GM23338 (cell line): ENCODE data around the gene RSPH1. TPM values are rescaled to one million over a fixed set of nuclear protein-coding genes. Genes with fewer than 3 reads are reported as not detected.

ENCODE experiments used
- ATAC-seq: fragments of 200-7000 bp; cut with Tn5 transposase; 3 replicates; pipeline ENCODE4 v1.9.1; 2020
- DNase-seq: peaks from one replicate; pipeline ENCODE4 v3.0.0-alpha.2; 2015; ENCODE audit warnings: low spot score
- H2AFZ ChIP-seq: fragments of 200-600 bp; sonication (generic); 2 replicates; pipeline ENCODE4 v1.8.0; 2016; ENCODE audit warnings: antibody characterized with exemption, mild to moderate bottlenecking, moderate library complexity
- H3F3A ChIP-seq: fragments of 200-600 bp; sonication (generic); replicated peaks from 2 replicates; pipeline ENCODE4 v1.8.0; 2017; ENCODE audit warnings: antibody characterized with exemption, mixed run types, low read depth
- H3K27ac ChIP-seq: fragments of 200-600 bp; sonication (generic); 2 replicates; pipeline ENCODE4 v1.6.1; 2016; ENCODE audit warnings: low read depth
- H3K27me3 ChIP-seq: fragments of 200-600 bp; sonication (generic); 2 replicates; pipeline ENCODE4 v1.8.0; 2016; ENCODE audit warnings: mild to moderate bottlenecking, mixed run types, moderate library complexity; ENCODE audit not compliant: insufficient read depth
- H3K36me3 ChIP-seq: fragments of 200-600 bp; sonication (generic); 2 replicates; pipeline ENCODE4 v1.8.0; 2016; ENCODE audit warnings: mild to moderate bottlenecking; ENCODE audit not compliant: insufficient read depth
- H3K4me1 ChIP-seq: fragments of 200-600 bp; sonication (generic); 2 replicates; pipeline ENCODE4 v1.8.0; 2016; ENCODE audit warnings: mild to moderate bottlenecking, moderate library complexity; ENCODE audit not compliant: insufficient read depth
- H3K4me2 ChIP-seq: fragments of 200-600 bp; sonication (generic); 2 replicates; pipeline ENCODE4 v1.7.1; 2017; ENCODE audit warnings: mixed run types
- H3K4me3 ChIP-seq: fragments of 200-600 bp; sonication (generic); 2 replicates; pipeline ENCODE4 v1.6.1; 2016; ENCODE audit warnings: mixed run types
- H3K79me2 ChIP-seq: fragments of 200-600 bp; sonication (generic); replicated peaks from 2 replicates; pipeline ENCODE4 v1.8.0; 2017; ENCODE audit warnings: mild to moderate bottlenecking; ENCODE audit not compliant: insufficient read depth
- H3K9me2 ChIP-seq: fragments of 200-600 bp; sonication (generic); 2 replicates; pipeline ENCODE4 v1.8.0; 2017; ENCODE audit not compliant: insufficient read depth
- H4K20me1 ChIP-seq: fragments of 200-600 bp; sonication (generic); replicated peaks from 2 replicates; pipeline ENCODE4 v1.8.0; 2017; ENCODE audit warnings: mild to moderate bottlenecking; ENCODE audit not compliant: insufficient read depth
- H3K27ac Mint-ChIP-seq: 2 replicates; pipeline ENCODE4 v1.8.0; 2020; ENCODE audit warnings: inconsistent platforms, mild to moderate bottlenecking, moderate library complexity, mixed read lengths
- H3K27me3 Mint-ChIP-seq: 3 replicates; pipeline ENCODE4 v1.8.0; 2022; ENCODE audit warnings: low read depth, mild to moderate bottlenecking, moderate library complexity, mixed read lengths, inconsistent platforms; ENCODE audit not compliant: insufficient read depth, poor library complexity
- H3K36me3 Mint-ChIP-seq: 3 replicates; pipeline ENCODE4 v1.8.0; 2021; ENCODE audit warnings: low read depth, mild to moderate bottlenecking, inconsistent platforms, moderate library complexity, mixed read lengths
- H3K4me1 Mint-ChIP-seq: 3 replicates; pipeline ENCODE4 v1.8.0; 2020; ENCODE audit warnings: mild to moderate bottlenecking, inconsistent platforms, mixed read lengths
- H3K4me3 Mint-ChIP-seq: 3 replicates; pipeline ENCODE4 v1.8.0; 2021; ENCODE audit warnings: moderate library complexity, mild to moderate bottlenecking, inconsistent platforms, mixed read lengths
- H3K9me3 Mint-ChIP-seq: 3 replicates; pipeline ENCODE4 v1.8.0; 2020; ENCODE audit warnings: moderate library complexity, mild to moderate bottlenecking, inconsistent platforms, mixed read lengths
- CREB1 ChIP-seq: fragments of 250-450 bp; sonication (Bioruptor Pico); IDR thresholded peaks from 2 replicates; pipeline ENCODE4 v1.5.0; 2020; ENCODE audit warnings: low read depth, mild to moderate bottlenecking, moderate library complexity
- EZH2 ChIP-seq: fragments of 200-600 bp; sonication (generic); IDR thresholded peaks from one replicate; pipeline ENCODE4 v1.8.0; 2017; ENCODE audit warnings: antibody characterized with exemption, mild to moderate bottlenecking, low read depth; ENCODE audit not compliant: unreplicated experiment
- EZH2phosphoT487 ChIP-seq: fragments of 200-600 bp; sonication (generic); IDR thresholded peaks from one replicate; pipeline ENCODE4 v1.8.1; 2018; ENCODE audit warnings: antibody characterized with exemption; ENCODE audit not compliant: unreplicated experiment
- JUNB ChIP-seq: IDR thresholded peaks from one replicate; pipeline ENCODE4 v1.6.1; 2016; ENCODE audit warnings: antibody characterized with exemption; ENCODE audit not compliant: unreplicated experiment
- NANOG ChIP-seq: IDR thresholded peaks from 2 replicates; pipeline ENCODE4 v1.6.1; 2016; ENCODE audit warnings: antibody characterized with exemption, borderline replicate concordance
- POLR2AphosphoS5 ChIP-seq: IDR thresholded peaks from 2 replicates; pipeline ENCODE4 v1.6.1; 2016; ENCODE audit warnings: antibody characterized with exemption, low read depth
- STAT1 ChIP-seq: IDR thresholded peaks from one replicate; pipeline ENCODE4 v1.6.1; 2016; ENCODE audit warnings: antibody characterized with exemption; ENCODE audit not compliant: unreplicated experiment
- ZNF114 ChIP-seq: fragments of 250-450 bp; sonication (Bioruptor Pico); IDR thresholded peaks from 2 replicates; pipeline ENCODE4 v1.5.0; 2020; ENCODE audit warnings: mild to moderate bottlenecking, moderate library complexity
- ZNF331 ChIP-seq: fragments of 250-450 bp; sonication (Bioruptor Pico); IDR thresholded peaks from 2 replicates; pipeline ENCODE4 v1.5.0; 2020; ENCODE audit warnings: low read depth, mild to moderate bottlenecking, moderate library complexity
- polyA plus RNA-seq: library from polyadenylated mRNA; unstranded; fragments of >200 nt; fragmentation: Nextera tagmentation; extraction: Ambion mirVana; gene quantifications from 2 replicates; pipeline ENCODE4 v1.2.1, GENCODE V29; 2016
- total RNA-seq: library from RNA; depleted of rRNA; stranded (reverse); fragments of >200 nt; shearing (Covaris generic); gene quantifications from 2 replicates; pipeline ENCODE4 v1.2.3, GENCODE V29; 2014
- TF ChIP-seq, protein P1 (sequence below), 2 experiments: fragments of 200-600 bp in 1 of 2; sonication (generic) in 1 of 2; conservative IDR thresholded peaks; 2 replicates each; pipeline versions ENCODE4 v1.5.1 to v1.6.1; 2016 to 2017; ENCODE audit warnings: antibody characterized with exemption in 2 of 2, low read depth in 2 of 2, mild to moderate bottlenecking in 2 of 2, moderate library complexity in 1 of 2
- TF ChIP-seq, protein P2 (sequence below): IDR thresholded peaks from one replicate; pipeline ENCODE4 v1.6.1; 2018; ENCODE audit warnings: antibody characterized with exemption; ENCODE audit not compliant: unreplicated experiment
- TF ChIP-seq, protein P3 (sequence below): fragments of 250-450 bp; sonication (Bioruptor Pico); IDR thresholded peaks from 2 replicates; pipeline ENCODE4 v1.5.0; 2020; ENCODE audit warnings: mild to moderate bottlenecking, moderate library complexity
- TF ChIP-seq, protein P4 (sequence below): IDR thresholded peaks from 2 replicates; pipeline ENCODE4 v1.6.1; 2016; ENCODE audit warnings: antibody characterized with exemption

The RSPH1 gene
- total and polyA plus RNA-seq, 2 experiments from 2014 or later = 0.23 TPM; not detected in 1

DNA sequence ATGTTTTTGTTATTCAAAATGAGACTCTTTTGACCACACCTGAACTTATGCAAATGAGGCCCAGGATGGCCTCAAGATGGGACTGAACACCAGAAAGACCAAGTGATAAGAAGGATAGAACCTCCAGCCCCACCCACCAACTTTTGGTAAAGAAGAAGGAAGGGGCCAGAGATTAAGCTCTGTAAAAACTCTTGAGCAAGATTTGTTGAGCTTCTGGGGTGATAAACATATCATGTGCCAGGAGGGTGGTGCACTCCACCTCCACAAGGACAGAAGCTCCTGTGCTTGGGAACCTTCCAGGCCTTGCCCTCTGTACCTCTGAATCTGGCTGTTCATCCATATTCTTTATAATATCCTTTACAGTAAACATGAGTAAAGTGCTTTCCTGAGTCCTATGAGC lies 5.3 kb downstream of the RSPH1 start:
- H3K36me3 Mint-ChIP-seq = no peaks in the 10 kb centered on the region
- Histone ChIP-seq H4K20me1 (no peaks in the 10 kb centered on the region), H3K4me1 (no peaks in the 10 kb centered on the region; the same call in 1 of the 2 replicates), H3K4me2 (no peak overlapping the region), H3F3A (0 out of 2 replicates have a peak, but pooled peaks cover 6% of the 10 kb centered on the region), H2AFZ (no peak overlapping the region), H3K79me2 (no peaks in the 10 kb centered on the region), H3K27me3 (no peaks in the 10 kb centered on the region), H3K36me3 (no peaks in the 10 kb centered on the region), H3K4me3 (no peak overlapping the region), H3K9me2 (peaks cover 19% of the 10 kb centered on the region; the same call in 1 of the 2 replicates), H3K27ac (no peak overlapping the region)
- peaks cover 12% of the 10 kb centered on the region for H3K4me1 Mint-ChIP-seq
- no peak overlapping the region for H3K4me3 Mint-ChIP-seq
- no peak for DNase-seq
- no peak for TF ChIP-seq EZH2phosphoT487
- TF ChIP-seq, protein P1, sequence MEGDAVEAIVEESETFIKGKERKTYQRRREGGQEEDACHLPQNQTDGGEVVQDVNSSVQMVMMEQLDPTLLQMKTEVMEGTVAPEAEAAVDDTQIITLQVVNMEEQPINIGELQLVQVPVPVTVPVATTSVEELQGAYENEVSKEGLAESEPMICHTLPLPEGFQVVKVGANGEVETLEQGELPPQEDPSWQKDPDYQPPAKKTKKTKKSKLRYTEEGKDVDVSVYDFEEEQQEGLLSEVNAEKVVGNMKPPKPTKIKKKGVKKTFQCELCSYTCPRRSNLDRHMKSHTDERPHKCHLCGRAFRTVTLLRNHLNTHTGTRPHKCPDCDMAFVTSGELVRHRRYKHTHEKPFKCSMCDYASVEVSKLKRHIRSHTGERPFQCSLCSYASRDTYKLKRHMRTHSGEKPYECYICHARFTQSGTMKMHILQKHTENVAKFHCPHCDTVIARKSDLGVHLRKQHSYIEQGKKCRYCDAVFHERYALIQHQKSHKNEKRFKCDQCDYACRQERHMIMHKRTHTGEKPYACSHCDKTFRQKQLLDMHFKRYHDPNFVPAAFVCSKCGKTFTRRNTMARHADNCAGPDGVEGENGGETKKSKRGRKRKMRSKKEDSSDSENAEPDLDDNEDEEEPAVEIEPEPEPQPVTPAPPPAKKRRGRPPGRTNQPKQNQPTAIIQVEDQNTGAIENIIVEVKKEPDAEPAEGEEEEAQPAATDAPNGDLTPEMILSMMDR (conservative IDR thresholded peaks at IDR 0.05; ENCODE audit: low read depth in 2 of 2) = no peak
- no peak for TF ChIP-seq ZNF114 (CRISPR knock-in tag)
- no peak for TF ChIP-seq NANOG
- TF ChIP-seq JUNB = no peak
- TF ChIP-seq, protein P2, sequence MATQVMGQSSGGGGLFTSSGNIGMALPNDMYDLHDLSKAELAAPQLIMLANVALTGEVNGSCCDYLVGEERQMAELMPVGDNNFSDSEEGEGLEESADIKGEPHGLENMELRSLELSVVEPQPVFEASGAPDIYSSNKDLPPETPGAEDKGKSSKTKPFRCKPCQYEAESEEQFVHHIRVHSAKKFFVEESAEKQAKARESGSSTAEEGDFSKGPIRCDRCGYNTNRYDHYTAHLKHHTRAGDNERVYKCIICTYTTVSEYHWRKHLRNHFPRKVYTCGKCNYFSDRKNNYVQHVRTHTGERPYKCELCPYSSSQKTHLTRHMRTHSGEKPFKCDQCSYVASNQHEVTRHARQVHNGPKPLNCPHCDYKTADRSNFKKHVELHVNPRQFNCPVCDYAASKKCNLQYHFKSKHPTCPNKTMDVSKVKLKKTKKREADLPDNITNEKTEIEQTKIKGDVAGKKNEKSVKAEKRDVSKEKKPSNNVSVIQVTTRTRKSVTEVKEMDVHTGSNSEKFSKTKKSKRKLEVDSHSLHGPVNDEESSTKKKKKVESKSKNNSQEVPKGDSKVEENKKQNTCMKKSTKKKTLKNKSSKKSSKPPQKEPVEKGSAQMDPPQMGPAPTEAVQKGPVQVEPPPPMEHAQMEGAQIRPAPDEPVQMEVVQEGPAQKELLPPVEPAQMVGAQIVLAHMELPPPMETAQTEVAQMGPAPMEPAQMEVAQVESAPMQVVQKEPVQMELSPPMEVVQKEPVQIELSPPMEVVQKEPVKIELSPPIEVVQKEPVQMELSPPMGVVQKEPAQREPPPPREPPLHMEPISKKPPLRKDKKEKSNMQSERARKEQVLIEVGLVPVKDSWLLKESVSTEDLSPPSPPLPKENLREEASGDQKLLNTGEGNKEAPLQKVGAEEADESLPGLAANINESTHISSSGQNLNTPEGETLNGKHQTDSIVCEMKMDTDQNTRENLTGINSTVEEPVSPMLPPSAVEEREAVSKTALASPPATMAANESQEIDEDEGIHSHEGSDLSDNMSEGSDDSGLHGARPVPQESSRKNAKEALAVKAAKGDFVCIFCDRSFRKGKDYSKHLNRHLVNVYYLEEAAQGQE = no peak
- no peak for TF ChIP-seq EZH2
- TF ChIP-seq, protein P3, sequence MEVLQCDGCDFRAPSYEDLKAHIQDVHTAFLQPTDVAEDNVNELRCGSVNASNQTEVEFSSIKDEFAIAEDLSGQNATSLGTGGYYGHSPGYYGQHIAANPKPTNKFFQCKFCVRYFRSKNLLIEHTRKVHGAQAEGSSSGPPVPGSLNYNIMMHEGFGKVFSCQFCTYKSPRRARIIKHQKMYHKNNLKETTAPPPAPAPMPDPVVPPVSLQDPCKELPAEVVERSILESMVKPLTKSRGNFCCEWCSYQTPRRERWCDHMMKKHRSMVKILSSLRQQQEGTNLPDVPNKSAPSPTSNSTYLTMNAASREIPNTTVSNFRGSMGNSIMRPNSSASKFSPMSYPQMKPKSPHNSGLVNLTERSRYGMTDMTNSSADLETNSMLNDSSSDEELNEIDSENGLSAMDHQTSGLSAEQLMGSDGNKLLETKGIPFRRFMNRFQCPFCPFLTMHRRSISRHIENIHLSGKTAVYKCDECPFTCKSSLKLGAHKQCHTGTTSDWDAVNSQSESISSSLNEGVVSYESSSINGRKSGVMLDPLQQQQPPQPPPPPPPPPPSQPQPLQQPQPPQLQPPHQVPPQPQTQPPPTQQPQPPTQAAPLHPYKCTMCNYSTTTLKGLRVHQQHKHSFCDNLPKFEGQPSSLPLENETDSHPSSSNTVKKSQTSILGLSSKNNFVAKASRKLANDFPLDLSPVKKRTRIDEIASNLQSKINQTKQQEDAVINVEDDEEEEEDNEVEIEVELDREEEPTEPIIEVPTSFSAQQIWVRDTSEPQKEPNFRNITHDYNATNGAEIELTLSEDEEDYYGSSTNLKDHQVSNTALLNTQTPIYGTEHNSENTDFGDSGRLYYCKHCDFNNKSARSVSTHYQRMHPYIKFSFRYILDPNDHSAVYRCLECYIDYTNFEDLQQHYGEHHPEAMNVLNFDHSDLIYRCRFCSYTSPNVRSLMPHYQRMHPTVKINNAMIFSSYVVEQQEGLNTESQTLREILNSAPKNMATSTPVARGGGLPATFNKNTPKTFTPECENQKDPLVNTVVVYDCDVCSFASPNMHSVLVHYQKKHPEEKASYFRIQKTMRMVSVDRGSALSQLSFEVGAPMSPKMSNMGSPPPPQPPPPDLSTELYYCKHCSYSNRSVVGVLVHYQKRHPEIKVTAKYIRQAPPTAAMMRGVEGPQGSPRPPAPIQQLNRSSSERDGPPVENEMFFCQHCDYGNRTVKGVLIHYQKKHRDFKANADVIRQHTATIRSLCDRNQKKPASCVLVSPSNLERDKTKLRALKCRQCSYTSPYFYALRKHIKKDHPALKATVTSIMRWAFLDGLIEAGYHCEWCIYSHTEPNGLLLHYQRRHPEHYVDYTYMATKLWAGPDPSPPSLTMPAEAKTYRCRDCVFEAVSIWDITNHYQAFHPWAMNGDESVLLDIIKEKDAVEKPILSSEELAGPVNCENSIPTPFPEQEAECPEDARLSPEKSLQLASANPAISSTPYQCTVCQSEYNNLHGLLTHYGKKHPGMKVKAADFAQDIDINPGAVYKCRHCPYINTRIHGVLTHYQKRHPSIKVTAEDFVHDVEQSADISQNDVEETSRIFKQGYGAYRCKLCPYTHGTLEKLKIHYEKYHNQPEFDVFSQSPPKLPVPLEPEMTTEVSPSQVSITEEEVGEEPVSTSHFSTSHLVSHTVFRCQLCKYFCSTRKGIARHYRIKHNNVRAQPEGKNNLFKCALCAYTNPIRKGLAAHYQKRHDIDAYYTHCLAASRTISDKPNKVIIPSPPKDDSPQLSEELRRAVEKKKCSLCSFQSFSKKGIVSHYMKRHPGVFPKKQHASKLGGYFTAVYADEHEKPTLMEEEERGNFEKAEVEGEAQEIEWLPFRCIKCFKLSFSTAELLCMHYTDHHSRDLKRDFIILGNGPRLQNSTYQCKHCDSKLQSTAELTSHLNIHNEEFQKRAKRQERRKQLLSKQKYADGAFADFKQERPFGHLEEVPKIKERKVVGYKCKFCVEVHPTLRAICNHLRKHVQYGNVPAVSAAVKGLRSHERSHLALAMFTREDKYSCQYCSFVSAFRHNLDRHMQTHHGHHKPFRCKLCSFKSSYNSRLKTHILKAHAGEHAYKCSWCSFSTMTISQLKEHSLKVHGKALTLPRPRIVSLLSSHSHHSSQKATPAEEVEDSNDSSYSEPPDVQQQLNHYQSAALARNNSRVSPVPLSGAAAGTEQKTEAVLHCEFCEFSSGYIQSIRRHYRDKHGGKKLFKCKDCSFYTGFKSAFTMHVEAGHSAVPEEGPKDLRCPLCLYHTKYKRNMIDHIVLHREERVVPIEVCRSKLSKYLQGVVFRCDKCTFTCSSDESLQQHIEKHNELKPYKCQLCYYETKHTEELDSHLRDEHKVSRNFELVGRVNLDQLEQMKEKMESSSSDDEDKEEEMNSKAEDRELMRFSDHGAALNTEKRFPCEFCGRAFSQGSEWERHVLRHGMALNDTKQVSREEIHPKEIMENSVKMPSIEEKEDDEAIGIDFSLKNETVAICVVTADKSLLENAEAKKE = no peak
- no peak for TF ChIP-seq POLR2AphosphoS5
- TF ChIP-seq ZNF331 (CRISPR knock-in tag) = no peak
- TF ChIP-seq, protein P4, sequence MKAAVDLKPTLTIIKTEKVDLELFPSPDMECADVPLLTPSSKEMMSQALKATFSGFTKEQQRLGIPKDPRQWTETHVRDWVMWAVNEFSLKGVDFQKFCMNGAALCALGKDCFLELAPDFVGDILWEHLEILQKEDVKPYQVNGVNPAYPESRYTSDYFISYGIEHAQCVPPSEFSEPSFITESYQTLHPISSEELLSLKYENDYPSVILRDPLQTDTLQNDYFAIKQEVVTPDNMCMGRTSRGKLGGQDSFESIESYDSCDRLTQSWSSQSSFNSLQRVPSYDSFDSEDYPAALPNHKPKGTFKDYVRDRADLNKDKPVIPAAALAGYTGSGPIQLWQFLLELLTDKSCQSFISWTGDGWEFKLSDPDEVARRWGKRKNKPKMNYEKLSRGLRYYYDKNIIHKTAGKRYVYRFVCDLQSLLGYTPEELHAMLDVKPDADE = no peak
- TF ChIP-seq CREB1 (CRISPR knock-in tag) = no peak
- TF ChIP-seq STAT1 = no peak
- H3K9me3 Mint-ChIP-seq = no peaks in the 10 kb centered on the region
- ATAC-seq = no peak
- peaks cover 12% of the 10 kb centered on the region for H3K27me3 Mint-ChIP-seq
- no peak overlapping the region for H3K27ac Mint-ChIP-seq
